K562 (cell line): Measurements from ENCODE around the gene LTBP2. TPM values are rescaled to one million over a fixed set of nuclear protein-coding genes. Genes with fewer than 3 reads are reported as not detected.

ENCODE experiments used
- ATAC-seq: fragments of 200-7000 bp; cut with Tn5 transposase; 3 replicates; pipeline ENCODE4 v1.9.1; 2020; ENCODE audit warnings: moderate library complexity
- BruUV-seq: library from RNA; stranded (reverse); fragments of 400-500 nt; replicated peaks from 2 replicates; lab custom pipeline; 2021; lab: Mats Ljungman, UMichigan
- CTCF ChIA-PET: fragments of 300-600 bp; formaldehyde crosslinking; extraction: SDS; loops from one replicate; lab custom pipeline; 2021; ENCODE audit warnings: low intra/inter-chr PET ratio; lab: Yijun Ruan, JAX
- POLR2A ChIA-PET: fragments of 300-600, 350-650 bp; sonication (Branson Sonifier 250); formaldehyde crosslinking; extraction: SDS; loops from one replicate; lab custom pipeline; 2021; ENCODE audit warnings: antibody characterized with exemption, inconsistent platforms; lab: Yijun Ruan, JAX
- DNase-seq, 4 experiments: peaks; one replicate each; pipeline versions ENCODE4 v3.0.0 to v3.0.0-alpha.2; 2011 to 2018; ENCODE audit warnings: low spot score in 3 of 4, mixed read lengths in 3 of 4; ENCODE audit errors: extremely low read depth in 1 of 4
- FAIRE-seq: peaks from 2 replicates; lab custom pipeline; 2011; peaks lifted over from hg19 to GRCh38; lab: Jason Lieb, UNC
- H2AFZ ChIP-seq: 2 replicates; pipeline ENCODE4 v1.6.0; 2011; ENCODE audit warnings: low read depth, low read length, control low read depth, inconsistent platforms
- H3K27ac ChIP-seq: fragments of 200-600 bp; 3 replicates; pipeline ENCODE4 v1.8.0; 2011; ENCODE audit warnings: low read depth, mild to moderate bottlenecking, control low read depth, inconsistent platforms, low read length, moderate library complexity, mixed read lengths; ENCODE audit errors: extremely low read depth
- H3K27me3 ChIP-seq, 2 experiments: fragments of 300-600 bp in 1 of 2; 2 replicates in 1 of 2; 3 replicates in 1 of 2; pipeline versions ENCODE4 v1.6.0 to v1.8.0; 2011; ENCODE audit warnings: inconsistent platforms in 2 of 2, low read length in 2 of 2, mild to moderate bottlenecking in 1 of 2, mixed read lengths in 1 of 2, moderate library complexity in 1 of 2; ENCODE audit not compliant: control insufficient read depth in 2 of 2, insufficient read depth in 2 of 2
- H3K36me3 ChIP-seq: fragments of 300-600 bp; 3 replicates; pipeline ENCODE4 v1.8.0; 2011; ENCODE audit warnings: mild to moderate bottlenecking, low read length, inconsistent platforms; ENCODE audit not compliant: control insufficient read depth, insufficient read depth
- H3K4me1 ChIP-seq, 2 experiments: fragments of 200-600 bp in 1 of 2; replicated peaks in 1 of 2; 2 replicates in 1 of 2; 3 replicates in 1 of 2; pipeline versions ENCODE4 v1.5.1 to v1.8.0; 2011; ENCODE audit warnings: inconsistent platforms in 2 of 2, low read length in 2 of 2, mild to moderate bottlenecking in 1 of 2, mixed read lengths in 1 of 2, moderate library complexity in 1 of 2; ENCODE audit not compliant: control insufficient read depth in 2 of 2, insufficient read depth in 2 of 2
- H3K4me2 ChIP-seq: 2 replicates; pipeline ENCODE4 v1.6.1; 2011; ENCODE audit warnings: low read length, control low read depth, inconsistent platforms, mixed read lengths; ENCODE audit not compliant: insufficient read depth
- H3K4me3 ChIP-seq: fragments of 200-600 bp; sonication (generic), shearing (Covaris generic); 2 replicates; pipeline ENCODE4 v1.5.1; 2016; ENCODE audit warnings: control low read depth, inconsistent platforms
- H3K79me2 ChIP-seq: fragments of 200-600 bp; 3 replicates; pipeline ENCODE4 v1.8.0; 2011; ENCODE audit warnings: low read length, inconsistent platforms; ENCODE audit not compliant: control insufficient read depth, insufficient read depth
- H3K9ac ChIP-seq, 2 experiments: 2 replicates each; pipeline versions ENCODE4 v1.6.0 to v1.6.1; 2011; ENCODE audit warnings: low read depth in 2 of 2, low read length in 2 of 2, control low read depth in 1 of 2, inconsistent platforms in 1 of 2, mild to moderate bottlenecking in 1 of 2, mixed read lengths in 1 of 2; ENCODE audit not compliant: insufficient read depth in 1 of 2
- H3K9me1 ChIP-seq: one replicate; pipeline ENCODE4 v1.6.0; 2011; ENCODE audit warnings: inconsistent platforms, mild to moderate bottlenecking, low read length, moderate library complexity; ENCODE audit not compliant: control insufficient read depth, insufficient read depth
- H3K9me3 ChIP-seq: replicated peaks from 2 replicates; pipeline ENCODE4 v1.5.1; 2011; ENCODE audit warnings: low read depth, low read length, inconsistent platforms; ENCODE audit not compliant: control insufficient read depth, insufficient read depth
- H4K20me1 ChIP-seq: replicated peaks from 2 replicates; pipeline ENCODE4 v1.6.1; 2011; ENCODE audit warnings: low read length, inconsistent platforms, mixed read lengths; ENCODE audit not compliant: control insufficient read depth, insufficient read depth
- ATF3 ChIP-seq, 2 experiments: fragments of 450-650 bp in 1 of 2; sonication (generic) in 1 of 2; formaldehyde crosslinking in 1 of 2; IDR thresholded peaks in 1 of 2; conservative IDR thresholded peaks in 1 of 2; 2 replicates each; pipeline versions ENCODE4 v1.6.1 to v1.8.1; 2016 to 2023; ENCODE audit warnings: mild to moderate bottlenecking in 2 of 2, moderate library complexity in 2 of 2, inconsistent platforms in 1 of 2, missing genetic modification reagents in 1 of 2
- FOS ChIP-seq: IDR thresholded peaks from 3 replicates; pipeline ENCODE4 v1.6.1; 2011; ENCODE audit not compliant: insufficient read length; ENCODE audit errors: extremely low read depth
- KDM4B ChIP-seq, 2 experiments: fragments of 450-650 bp in 1 of 2; sonication (generic) in 1 of 2; IDR thresholded peaks; 2 replicates each; pipeline ENCODE4 v1.6.1; 2016 to 2017; ENCODE audit warnings: borderline replicate concordance in 2 of 2, antibody characterized with exemption in 1 of 2, low read depth in 1 of 2, mild to moderate bottlenecking in 1 of 2
- MCM2 ChIP-seq: fragments of 450-650 bp; IDR thresholded peaks from 2 replicates; pipeline ENCODE4 v1.6.1; 2017; ENCODE audit warnings: low read depth, mild to moderate bottlenecking
- RHOXF2B ChIP-seq: fragments of 250-450 bp; sonication (Bioruptor Pico); conservative IDR thresholded peaks from 2 replicates; pipeline ENCODE4 v1.5.1; 2021
- SAFB ChIP-seq: fragments of 200-400 bp; formaldehyde crosslinking; IDR thresholded peaks from 2 replicates; pipeline ENCODE4 v1.6.1; 2017; ENCODE audit warnings: low read depth, low read length, borderline replicate concordance
- SRSF3 ChIP-seq: fragments of 200-400 bp; formaldehyde crosslinking; IDR thresholded peaks from 2 replicates; pipeline ENCODE4 v1.6.1; 2016; ENCODE audit warnings: mild to moderate bottlenecking, low read length, moderate library complexity; ENCODE audit not compliant: insufficient read depth
- STAT5A ChIP-seq: IDR thresholded peaks from 2 replicates; pipeline ENCODE4 v1.6.1; 2012; ENCODE audit warnings: low read length, inconsistent platforms, borderline replicate concordance
- TCF3 ChIP-seq: sonication (generic); formaldehyde crosslinking; IDR thresholded peaks from 2 replicates; pipeline ENCODE4 v1.4.0; 2020; ENCODE audit warnings: mild to moderate bottlenecking, missing genetic modification reagents
- ZBTB11 ChIP-seq, 3 experiments: fragments of 200-800 bp in 1 of 3; fragments of 250-450 bp in 1 of 3; fragments of 450-650 bp in 1 of 3; sonication (Bioruptor Pico) in 1 of 3; sonication (Bioruptor generic) in 1 of 3; formaldehyde crosslinking in 1 of 3; IDR thresholded peaks; 2 replicates each; pipeline versions ENCODE4 v1.6.1 to v1.8.0; 2016 to 2022; ENCODE audit warnings: mild to moderate bottlenecking in 2 of 3, missing genetic modification characterization in 2 of 3, missing compliant biosample characterization in 1 of 3, moderate library complexity in 1 of 3
- WGBS: fragments of 100-300 bp; shearing (Covaris generic); methylation state at CpG from one replicate; pipeline ENCODE4 v1.1.6; 2016; ENCODE audit warnings: low coverage, mixed read lengths; ENCODE audit not compliant: insufficient coverage; ENCODE audit errors: missing lambda C conversion rate; 5-methylcytosine and 5-hydroxymethylcytosine counted together
- in situ Hi-C: fragments of 300-500 bp; cut with MboI; formaldehyde crosslinking; loops from 4 replicates; pipeline ENCODE4 v1.15.0; 2018; ENCODE audit warnings: inconsistent platforms, mixed read lengths
- intact Hi-C: fragments of 100-400 bp; cut with micrococcal nuclease; formaldehyde crosslinking; loops from 2 replicates; pipeline ENCODE4 v1.14.2; 2022
- polyA plus RNA-seq, 8 experiments: library from polyadenylated mRNA; depleted of rRNA in 4 of 8; stranded (reverse) in 5 of 8; unstranded in 3 of 8; fragments of >200 nt; fragmentation: Nextera tagmentation in 2 of 8; fragmentation: Illumina TruSeq in 1 of 8; extraction: Ambion mirVana in 2 of 8; extraction: Trizol in 1 of 8; gene quantifications; 2 replicates each; pipeline versions ENCODE4 v1.2.1 to v1.2.3, GENCODE V29; 2011 to 2014; ENCODE audit warnings: inconsistent platforms in 1 of 8, missing spikeins in 1 of 8
- total RNA-seq, 7 experiments: library from RNA; depleted of rRNA in 6 of 7; stranded (reverse); fragments of >200 nt in 6 of 7; fragmentation: Illumina TruSeq in 2 of 7; extraction: Trizol in 2 of 7; gene quantifications; 2 replicates each; pipeline versions ENCODE4 v1.2.1 to v1.2.3, GENCODE V29; 2011 to 2021; ENCODE audit warnings: low replicate concordance in 1 of 7

LTBP2 gene
- total and polyA plus RNA-seq, 9 of the 15 experiments (the other 6 are each of a cell fraction or from before 2014, with no cell fraction given) = under 0.01 to 0.18 (median 0.03) TPM; not detected in 3

- H3K9me1 ChIP-seq = no peaks in the 10 kb centered on the region
- H3K27ac ChIP-seq = no peak overlapping the region
- H3K9ac ChIP-seq = no peak overlapping the region
- H3K4me2 ChIP-seq = no peak overlapping the region
- H3K36me3 ChIP-seq = no peaks in the 10 kb centered on the region
- no peaks in the 10 kb centered on the region for H4K20me1 ChIP-seq
- 7% methylated on average over 7 of the region's 13 CpGs for WGBS
- no peaks in the 10 kb centered on the region for H3K4me1 ChIP-seq
- no peak for FAIRE-seq
- no peak for ATAC-seq
- H3K9me3 ChIP-seq = no peaks in the 10 kb centered on the region
- POLR2A ChIA-PET = interaction anchor here (1.7 kb wide), 1 partner anchor 10 kb away, joined by 5 read pairs; no protein-coding TSS in a partner anchor
- TF ChIP-seq KDM4B (IDR thresholded peaks at IDR 0.05; ENCODE audit: borderline replicate concordance in 2 of 2, low read depth in 1 of 2) = no peak
- TF ChIP-seq ATF3 (IDR thresholded peaks at IDR 0.05) = no peak
- no peak for TF ChIP-seq ATF3 (CRISPR knock-in tag; conservative IDR thresholded peaks at IDR 0.05)
- no peak for TF ChIP-seq ZBTB11 (CRISPR knock-in tag; IDR thresholded peaks at IDR 0.05)
- no peak for TF ChIP-seq FOS
- no peak for TF ChIP-seq SRSF3
- TF ChIP-seq STAT5A = no peak
- TF ChIP-seq MCM2 = no peak
- TF ChIP-seq SAFB = no peak
- no peak for TF ChIP-seq RHOXF2B (CRISPR knock-in tag)
- no peak for TF ChIP-seq TCF3 (CRISPR knock-in tag)
- no peaks in the 10 kb centered on the region for H3K79me2 ChIP-seq
- H3K4me3 ChIP-seq = no peak overlapping the region
- DNase-seq = no peak
- CTCF ChIA-PET = no interaction called here
- in situ Hi-C loops (no loop called here), intact Hi-C loops (no loop called here)
- no peak overlapping the region for H2AFZ ChIP-seq
- BruUV-seq = no TSS peak
- peaks cover 6 to 70% of the 10 kb centered on the region in 2 experiments; a peak in 3 of 5 replicates for H3K27me3 ChIP-seq
Observed at GRCh38 chr14:74508844-74509428, 103.1 kb downstream of the LTBP2 start.
